ENCODE measurements around the gene SLC38A5. TPM values are rescaled to one million over a fixed set of nuclear protein-coding genes. Genes with fewer than 3 reads are reported as not detected.

Gene SLC38A5
- total and polyA plus RNA-seq, 2 of the 13 experiments (the other 11 are each of a cell fraction or from before 2014, with no cell fraction given), result 46.1 to 73.4 TPM

DNA sequence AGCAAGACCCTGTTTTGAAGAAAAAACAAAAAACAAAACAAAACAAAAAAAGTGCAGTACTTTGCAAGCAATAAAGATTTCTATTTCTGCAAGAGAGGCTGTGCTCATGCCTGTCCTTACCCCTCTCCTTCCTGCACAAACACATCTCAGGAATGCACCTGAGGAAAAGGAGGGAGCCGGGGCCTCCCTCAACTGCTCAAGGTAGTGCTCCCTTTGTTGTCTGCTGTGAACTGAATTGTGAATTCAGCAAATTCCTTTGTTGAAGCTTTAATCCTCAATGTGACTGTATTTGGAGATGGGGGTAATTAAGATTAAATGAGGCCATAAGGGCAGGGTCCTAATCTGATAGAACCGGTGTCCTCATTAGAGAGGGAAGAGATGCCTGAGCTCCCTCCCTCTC, 19.8 kb upstream of the SLC38A5 start:
- intact Hi-C loops (cut with micrococcal nuclease; ENCODE audit: unreplicated experiment) (loop anchor here (10.0 kb wide), 1 partner anchor 405 kb away; no protein-coding TSS in a partner anchor), in situ Hi-C loops (cut with HindIII; ENCODE audit: extremely low pct_ligation_motif_present, low pct_unique_long_range_greater_than_20kb) (loop anchor here (5.0 kb wide), 1 partner anchor 408 kb away; no protein-coding TSS in a partner anchor)
- H3K36me3 ChIP-seq (replicated peaks in 1 of 2; ENCODE audit: control insufficient read depth in 1 of 2, insufficient read depth in 2 of 2, low read length in 2 of 2), result no peaks in the 10 kb centered on the region
- no peak overlapping the region for H3K4me2 ChIP-seq (ENCODE audit: low read depth, low read length)
- no peak for ATAC-seq
- H3K27ac ChIP-seq (ENCODE audit: extremely low read length, insufficient read depth, low read length), result no peak overlapping the region
- no TSS peak for BruUV-seq (replicated peaks)
- 20% methylated on average over 2 of the region's 2 CpGs for WGBS (ENCODE audit: low lambda C conversion rate)
- H3K79me2 ChIP-seq (ENCODE audit: insufficient read depth, low read length), result no peaks in the 10 kb centered on the region
- no peaks in the 10 kb centered on the region for H4K20me1 ChIP-seq (ENCODE audit: insufficient read depth, low read length)
- DNase-seq (ENCODE audit: low spot score), result no peak
- CTCF ChIA-PET (ENCODE audit: low intra/inter-chr PET ratio, low total read pairs), result no interaction called here
- peaks cover 19% of the 10 kb centered on the region for H3K4me1 ChIP-seq (ENCODE audit: insufficient read depth, low read length)
- no peaks in the 10 kb centered on the region for H3K9me3 ChIP-seq (ENCODE audit: low read length)
- no peak for FAIRE-seq
- H3K27me3 ChIP-seq (ENCODE audit: control insufficient read depth in 1 of 2, insufficient read depth in 2 of 2, low read length in 2 of 2), result no peaks in the 10 kb centered on the region
- H3K4me3 ChIP-seq (replicated peaks in 1 of 3; ENCODE audit: insufficient read depth in 1 of 3, low read depth in 2 of 3, low read length in 3 of 3), result no peak overlapping the region
- no peak for TF ChIP-seq GATAD1 (CRISPR knock-in tag; IDR thresholded peaks at IDR 0.05)
- TF ChIP-seq ZSCAN30 (CRISPR knock-in tag; IDR thresholded peaks at IDR 0.05), result no peak
- TF ChIP-seq DPF2 (CRISPR knock-in tag; IDR thresholded peaks at IDR 0.05; ENCODE audit: borderline replicate concordance, low read depth), result no peak
- no peak for TF ChIP-seq ZNF484 (CRISPR knock-in tag; IDR thresholded peaks at IDR 0.05; ENCODE audit: borderline replicate concordance, low read depth)
- TF ChIP-seq TCF12 (IDR thresholded peaks at IDR 0.05), result no peak
- no peak for TF ChIP-seq TCF12 (CRISPR knock-in tag; IDR thresholded peaks at IDR 0.05)
- TF ChIP-seq ZNF263 (CRISPR knock-in tag; IDR thresholded peaks at IDR 0.05), result no peak
- no peak for TF ChIP-seq ZSCAN25 (CRISPR knock-in tag; IDR thresholded peaks at IDR 0.05)
- POLR2A ChIA-PET, result no interaction called here
- no peak overlapping the region for H3K9ac ChIP-seq (ENCODE audit: insufficient read depth, low read depth, low read length)
- no peak overlapping the region for H2AFZ ChIP-seq (ENCODE audit: low read length)

DNA sequence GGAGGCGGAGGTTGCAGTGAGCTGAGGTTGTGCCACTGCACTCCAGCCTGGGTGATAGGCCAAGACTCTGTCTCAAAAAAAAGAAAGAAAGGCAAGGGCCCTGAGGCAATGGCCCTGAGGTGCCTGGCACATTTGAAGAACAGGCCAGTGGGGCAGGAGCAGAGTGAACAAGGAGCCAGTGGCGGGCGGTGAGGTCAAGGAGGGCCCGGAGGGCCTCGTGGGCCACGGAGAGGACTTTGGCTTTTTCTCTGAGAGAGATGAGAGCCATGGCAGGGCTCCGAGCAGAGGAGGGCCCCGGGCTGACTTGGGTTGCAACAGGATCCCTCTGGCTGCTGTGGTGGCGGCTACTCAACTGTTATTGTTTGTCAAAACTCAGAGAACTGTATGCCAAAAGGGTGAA, 19.2 kb upstream of the SLC38A5 start:
- no peak overlapping the region for H3K9ac ChIP-seq (ENCODE audit: insufficient read depth, low read depth, low read length)
- no peaks in the 10 kb centered on the region for H3K27me3 ChIP-seq (ENCODE audit: control insufficient read depth in 1 of 2, insufficient read depth in 2 of 2, low read length in 2 of 2)
- H3K4me2 ChIP-seq (ENCODE audit: low read depth, low read length), result no peak overlapping the region
- peaks cover 13% of the 10 kb centered on the region for H3K4me1 ChIP-seq (ENCODE audit: insufficient read depth, low read length)
- H3K4me3 ChIP-seq (replicated peaks in 1 of 3; ENCODE audit: insufficient read depth in 1 of 3, low read depth in 2 of 3, low read length in 3 of 3), result no peak overlapping the region
- no TSS peak for BruUV-seq (replicated peaks)
- intact Hi-C loops (cut with micrococcal nuclease; ENCODE audit: unreplicated experiment) (no loop called here), in situ Hi-C loops (cut with HindIII; ENCODE audit: extremely low pct_ligation_motif_present, low pct_unique_long_range_greater_than_20kb) (no loop called here)
- no peaks in the 10 kb centered on the region for H3K9me3 ChIP-seq (ENCODE audit: low read length)
- ATAC-seq (no peak), FAIRE-seq (no peak), DNase-seq (ENCODE audit: low spot score) (no peak)
- H3K27ac ChIP-seq (ENCODE audit: extremely low read length, insufficient read depth, low read length), result no peak overlapping the region
- TF ChIP-seq ATM (IDR thresholded peaks at IDR 0.05; ENCODE audit: borderline replicate concordance) (no peak), FOXP1 (IDR thresholded peaks at IDR 0.05) (no peak), FOXP1 (CRISPR knock-in tag; IDR thresholded peaks at IDR 0.05) (no peak), ELF1 (CRISPR knock-in tag; IDR thresholded peaks at IDR 0.05) (no peak), EED (CRISPR knock-in tag; IDR thresholded peaks at IDR 0.05) (no peak), ZNF530 (CRISPR knock-in tag; IDR thresholded peaks at IDR 0.05; ENCODE audit: low read depth) (no peak)
- TF ChIP-seq, protein P1, sequence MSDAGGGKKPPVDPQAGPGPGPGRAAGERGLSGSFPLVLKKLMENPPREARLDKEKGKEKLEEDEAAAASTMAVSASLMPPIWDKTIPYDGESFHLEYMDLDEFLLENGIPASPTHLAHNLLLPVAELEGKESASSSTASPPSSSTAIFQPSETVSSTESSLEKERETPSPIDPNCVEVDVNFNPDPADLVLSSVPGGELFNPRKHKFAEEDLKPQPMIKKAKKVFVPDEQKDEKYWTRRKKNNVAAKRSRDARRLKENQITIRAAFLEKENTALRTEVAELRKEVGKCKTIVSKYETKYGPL (CRISPR knock-in tag; IDR thresholded peaks at IDR 0.05), result no peak
- TF ChIP-seq, protein P2, sequence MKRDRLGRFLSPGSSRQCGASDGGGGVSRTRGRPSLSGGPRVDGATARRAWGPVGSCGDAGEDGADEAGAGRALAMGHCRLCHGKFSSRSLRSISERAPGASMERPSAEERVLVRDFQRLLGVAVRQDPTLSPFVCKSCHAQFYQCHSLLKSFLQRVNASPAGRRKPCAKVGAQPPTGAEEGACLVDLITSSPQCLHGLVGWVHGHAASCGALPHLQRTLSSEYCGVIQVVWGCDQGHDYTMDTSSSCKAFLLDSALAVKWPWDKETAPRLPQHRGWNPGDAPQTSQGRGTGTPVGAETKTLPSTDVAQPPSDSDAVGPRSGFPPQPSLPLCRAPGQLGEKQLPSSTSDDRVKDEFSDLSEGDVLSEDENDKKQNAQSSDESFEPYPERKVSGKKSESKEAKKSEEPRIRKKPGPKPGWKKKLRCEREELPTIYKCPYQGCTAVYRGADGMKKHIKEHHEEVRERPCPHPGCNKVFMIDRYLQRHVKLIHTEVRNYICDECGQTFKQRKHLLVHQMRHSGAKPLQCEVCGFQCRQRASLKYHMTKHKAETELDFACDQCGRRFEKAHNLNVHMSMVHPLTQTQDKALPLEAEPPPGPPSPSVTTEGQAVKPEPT (CRISPR knock-in tag; IDR thresholded peaks at IDR 0.05; ENCODE audit: low read depth), result no peak
- WGBS (ENCODE audit: low lambda C conversion rate), result 0% methylated on average over 1 of the region's 9 CpGs
- H4K20me1 ChIP-seq (ENCODE audit: insufficient read depth, low read length), result no peaks in the 10 kb centered on the region
- H2AFZ ChIP-seq (ENCODE audit: low read length), result no peak overlapping the region
- no peaks in the 10 kb centered on the region for H3K36me3 ChIP-seq (replicated peaks in 1 of 2; ENCODE audit: control insufficient read depth in 1 of 2, insufficient read depth in 2 of 2, low read length in 2 of 2)
- CTCF ChIA-PET (ENCODE audit: low intra/inter-chr PET ratio, low total read pairs), result no interaction called here
- H3K79me2 ChIP-seq (ENCODE audit: insufficient read depth, low read length), result no peaks in the 10 kb centered on the region
- POLR2A ChIA-PET, result no interaction called here

Measured in HepG2 (cell line).